HG02943 (cell line): Measurements from ENCODE around the gene RPP25L.

ENCODE experiments used
- ATAC-seq: cut with Tn5 transposase; IDR thresholded peaks from one replicate; pipeline ENCODE4 v1.9.1; 2021; ENCODE audit warnings: mild to moderate bottlenecking, low read depth, moderate library complexity; ENCODE audit not compliant: unreplicated experiment

RPP25L gene

DNA sequence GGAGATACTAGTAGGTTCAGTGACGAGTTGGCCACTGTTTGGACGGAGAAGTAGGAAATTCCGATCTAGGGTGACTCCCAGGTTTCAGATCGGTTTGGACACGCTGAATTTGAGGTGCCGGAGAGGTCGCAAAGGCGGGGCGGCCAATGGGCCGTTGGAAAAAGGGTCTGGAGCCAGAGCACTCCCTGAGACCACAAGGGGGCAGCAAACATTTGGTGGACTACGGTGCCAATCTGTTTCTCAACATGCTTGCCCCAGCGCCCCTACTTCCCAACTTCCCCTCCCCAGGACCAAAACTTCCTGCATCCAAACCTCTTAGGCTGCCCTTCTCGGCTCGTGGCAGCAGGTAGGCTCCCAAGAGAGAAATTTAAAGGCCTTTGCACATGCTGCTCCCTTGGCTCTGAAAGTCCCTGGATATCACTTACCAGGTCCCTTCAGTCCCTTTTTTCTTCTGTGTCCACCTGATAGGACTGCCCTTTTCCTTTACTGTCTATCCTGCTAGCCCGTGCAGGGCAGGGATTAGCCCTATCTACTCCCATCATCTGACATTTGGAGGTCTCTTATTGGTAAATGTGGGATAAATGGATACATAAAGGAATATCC lies 992 bp upstream of the RPP25L start:
- no peak for ATAC-seq

DNA sequence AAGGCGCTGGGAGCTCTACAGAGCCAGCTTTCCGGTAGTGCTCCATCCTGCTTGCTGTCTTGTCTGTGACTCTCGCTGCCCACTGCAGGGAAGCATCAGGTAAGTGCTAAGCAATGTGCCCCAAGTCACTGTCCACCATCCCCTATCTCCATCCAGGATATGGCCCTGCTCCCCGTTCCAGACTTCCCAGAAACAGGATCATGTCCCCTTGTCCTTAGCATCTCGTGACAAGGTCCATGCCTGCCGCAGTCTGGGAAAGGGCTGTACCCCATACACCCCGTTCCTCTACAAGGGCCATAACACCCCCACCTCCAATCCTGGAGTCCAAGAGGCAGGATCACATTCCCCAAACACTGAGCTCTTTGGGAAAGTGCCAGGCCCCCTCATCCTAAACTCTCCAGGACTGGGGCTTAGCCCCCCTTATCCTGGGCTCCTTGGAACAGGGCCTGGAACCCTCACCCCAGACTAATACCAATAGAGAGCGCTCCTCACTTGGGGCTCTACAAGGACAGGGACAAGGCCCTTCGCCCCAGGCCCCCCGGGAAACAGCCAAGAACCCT lies 566 bp downstream of the RPP25L start:
- ATAC-seq = peak; percentile 10

DNA sequence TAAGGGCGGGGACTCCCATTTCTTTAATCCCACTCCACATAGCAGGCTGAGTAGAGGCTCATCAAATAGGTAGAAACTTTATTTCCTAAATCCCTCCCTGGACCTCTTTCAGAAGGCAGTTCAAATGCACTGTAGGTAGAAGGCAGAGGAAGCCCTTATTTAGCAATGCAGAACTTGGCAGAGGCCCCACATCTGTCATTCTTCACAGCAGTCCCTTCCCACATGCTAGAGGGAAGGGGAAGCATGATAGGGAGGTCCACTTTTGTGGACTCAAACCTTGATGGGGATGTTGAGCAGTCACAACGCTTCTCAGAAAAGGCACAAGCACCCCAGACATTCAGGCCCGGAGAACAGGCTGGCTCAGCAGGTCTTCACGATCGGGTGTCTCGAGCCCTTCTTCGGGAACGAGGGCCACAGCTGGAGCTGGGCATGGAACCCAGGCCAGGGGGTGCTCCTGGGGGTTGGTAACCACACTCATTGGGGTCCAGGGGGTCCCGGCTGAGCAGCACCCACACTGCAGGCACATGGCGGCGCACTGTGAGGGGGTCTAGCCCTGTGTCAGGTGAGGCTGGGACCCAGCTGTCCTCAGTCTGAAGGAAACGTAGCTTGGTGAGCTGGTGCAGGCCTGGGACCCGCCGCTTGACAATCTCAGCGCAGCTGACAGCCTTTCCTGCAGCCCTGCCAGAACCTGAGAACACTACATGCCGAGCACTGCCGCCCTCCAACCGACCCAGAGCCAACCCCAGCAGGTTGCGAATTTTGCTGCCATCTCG lies 1.3 kb downstream of the RPP25L start:
- no peak for ATAC-seq

DNA sequence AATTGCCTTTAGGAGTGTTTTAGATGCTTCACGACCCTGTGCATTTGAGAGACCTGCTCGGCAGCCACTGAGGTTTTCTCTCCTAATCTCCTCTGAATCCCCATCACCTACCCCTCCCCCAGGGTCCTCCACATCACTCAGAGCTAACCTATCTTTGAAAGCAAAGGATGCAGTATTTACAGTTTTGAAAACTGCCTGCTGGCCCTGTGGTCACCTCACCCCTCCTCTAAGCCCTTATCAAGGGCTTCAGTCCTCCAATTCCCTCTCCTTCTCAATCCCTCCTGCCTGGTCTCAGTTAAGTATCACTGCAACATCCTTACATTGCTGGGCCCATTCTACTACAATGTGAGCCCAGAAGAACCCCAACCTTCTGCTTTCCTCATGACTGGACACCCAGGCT lies 4.6 kb downstream of the RPP25L start:
- ATAC-seq = no peak

DNA sequence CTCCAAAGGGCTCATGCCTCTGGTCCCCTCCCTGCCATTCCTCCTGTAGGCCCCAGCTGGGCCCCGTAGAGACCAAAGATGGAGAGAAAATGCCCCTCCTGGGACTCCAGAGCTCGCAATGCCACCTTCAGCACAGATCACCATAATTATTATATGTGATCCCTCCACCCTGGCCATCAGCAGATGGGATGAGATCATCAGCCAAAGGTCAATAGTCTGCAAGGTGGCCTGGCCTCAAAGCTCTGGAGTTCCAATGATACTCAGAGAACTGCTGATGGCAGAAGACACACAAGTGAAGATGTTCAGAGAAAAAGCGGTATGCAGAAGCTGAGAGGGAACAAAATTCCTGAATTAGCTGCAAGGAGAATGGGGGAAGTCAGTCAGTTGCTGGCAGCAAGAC lies 5.0 kb downstream of the RPP25L start:
- ATAC-seq = no peak

DNA sequence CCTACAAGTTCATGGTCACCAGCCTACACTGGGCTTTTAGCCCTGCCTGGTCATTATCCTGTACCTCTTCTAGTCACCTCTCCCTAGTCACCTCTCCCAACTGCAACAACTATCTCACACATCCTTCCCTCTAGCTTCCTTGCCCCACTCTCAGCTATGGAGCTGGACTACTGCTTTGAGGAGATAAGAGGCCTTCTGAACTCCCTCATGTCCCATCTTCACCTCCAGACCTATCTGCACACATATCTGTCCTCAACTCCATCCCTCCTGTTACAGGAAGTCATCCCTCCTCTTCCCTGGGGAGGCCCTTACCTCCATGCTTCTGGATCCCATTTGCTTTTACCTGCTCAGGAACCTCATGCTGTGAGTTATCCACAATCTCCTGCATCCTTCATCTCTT lies 5.7 kb downstream of the RPP25L start:
- ATAC-seq = no peak

DNA sequence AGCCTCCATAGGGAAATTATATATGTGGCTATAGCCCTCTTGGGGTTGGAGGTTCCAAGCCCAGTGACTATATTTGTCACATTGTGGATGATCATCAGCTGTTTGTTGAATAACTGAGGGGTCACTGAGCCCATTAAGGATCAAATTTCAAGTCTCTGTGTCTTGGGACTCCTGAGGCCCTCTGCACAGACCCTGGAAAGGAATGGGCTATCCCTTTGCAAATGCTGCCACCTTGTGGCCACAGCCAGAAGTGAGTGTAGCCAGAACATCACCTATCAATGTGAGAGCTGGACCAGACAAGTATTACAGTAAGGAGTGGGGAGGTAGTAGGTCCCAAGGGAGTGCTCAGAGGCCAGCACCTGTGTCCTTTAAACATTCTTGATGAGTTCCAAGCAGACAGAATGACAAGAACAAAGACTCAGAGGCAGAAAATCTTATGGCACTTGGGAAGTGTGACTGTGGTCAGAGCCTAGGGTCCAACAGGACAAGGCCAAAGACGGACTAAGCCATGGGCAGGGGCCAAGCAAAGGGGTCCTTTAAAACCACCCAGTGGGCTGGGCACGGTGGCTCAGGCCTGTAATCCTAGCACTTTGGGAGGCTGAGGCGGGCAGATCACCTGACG lies 8.2 kb downstream of the RPP25L start:
- ATAC-seq = peak; percentile 65

DNA sequence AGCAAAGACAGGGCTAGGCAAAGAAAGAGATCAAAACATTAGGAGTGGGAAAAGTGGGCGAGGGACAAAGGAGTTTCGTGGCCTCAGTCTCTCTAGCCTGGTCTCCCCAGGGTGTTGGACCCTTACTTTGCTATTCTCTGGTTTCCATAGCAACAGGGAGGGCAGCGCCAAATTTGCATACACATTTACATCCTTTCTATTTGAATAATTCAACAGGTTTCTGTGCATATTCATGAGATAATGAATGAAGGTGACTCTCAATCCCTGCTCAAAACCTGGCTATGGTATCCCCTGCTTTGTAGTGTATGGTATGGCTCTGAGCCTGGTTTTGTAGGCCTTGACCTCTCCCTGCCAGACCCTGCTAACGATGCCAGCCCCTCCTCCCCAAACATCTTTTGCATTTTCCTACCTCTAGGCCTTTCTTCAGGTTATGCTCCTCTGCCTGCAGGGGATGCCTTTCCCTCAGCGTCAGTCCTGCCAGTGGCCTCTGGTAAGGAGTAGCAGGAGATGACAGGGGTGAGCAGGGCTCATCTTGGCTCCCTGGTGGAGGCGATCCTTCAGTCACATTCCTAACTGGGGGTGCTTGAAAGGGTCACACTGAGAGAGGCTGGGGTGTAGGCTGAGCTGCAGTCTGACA lies 9.8 kb downstream of the RPP25L start:
- no peak for ATAC-seq

DNA sequence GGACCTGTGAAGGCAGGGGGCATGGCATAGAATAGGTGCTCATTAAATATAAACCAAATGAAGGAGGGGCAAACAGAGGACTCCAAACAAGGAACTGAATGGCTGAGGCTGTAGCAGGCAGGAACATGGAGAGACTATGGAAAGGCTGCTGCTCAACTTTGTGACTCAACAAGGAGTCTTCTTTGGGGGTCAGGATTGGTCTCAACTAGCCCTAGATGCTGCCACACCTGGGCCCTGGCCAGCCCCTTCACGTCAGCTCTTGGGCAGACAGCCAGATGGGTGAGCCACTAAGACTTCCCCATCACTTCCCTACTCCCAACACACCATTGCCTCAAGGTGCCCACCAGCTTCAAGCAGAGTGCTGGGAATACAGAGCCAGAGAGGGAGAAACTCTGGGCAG lies 11.0 kb downstream of the RPP25L start:
- ATAC-seq = no peak

DNA sequence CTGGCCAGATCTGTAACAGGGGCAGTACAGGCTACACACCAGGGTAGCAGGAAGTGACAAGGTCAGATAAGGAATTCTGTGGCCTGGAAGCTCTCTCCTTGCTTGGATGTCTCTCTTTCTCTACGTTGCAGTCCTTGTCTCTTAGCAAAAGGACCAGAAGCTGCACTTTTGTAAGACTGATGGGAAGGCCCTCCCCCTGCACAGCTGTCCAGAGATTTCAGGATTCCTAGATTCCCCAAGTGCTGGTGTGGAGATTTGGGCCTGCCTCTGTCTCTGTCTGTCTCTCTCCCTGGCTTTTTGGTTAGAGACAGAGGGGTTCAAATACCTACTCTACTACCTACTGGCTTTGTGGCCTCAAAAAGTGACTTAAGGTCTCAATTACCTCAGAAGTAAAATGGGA lies 12.4 kb downstream of the RPP25L start:
- no peak for ATAC-seq

DNA sequence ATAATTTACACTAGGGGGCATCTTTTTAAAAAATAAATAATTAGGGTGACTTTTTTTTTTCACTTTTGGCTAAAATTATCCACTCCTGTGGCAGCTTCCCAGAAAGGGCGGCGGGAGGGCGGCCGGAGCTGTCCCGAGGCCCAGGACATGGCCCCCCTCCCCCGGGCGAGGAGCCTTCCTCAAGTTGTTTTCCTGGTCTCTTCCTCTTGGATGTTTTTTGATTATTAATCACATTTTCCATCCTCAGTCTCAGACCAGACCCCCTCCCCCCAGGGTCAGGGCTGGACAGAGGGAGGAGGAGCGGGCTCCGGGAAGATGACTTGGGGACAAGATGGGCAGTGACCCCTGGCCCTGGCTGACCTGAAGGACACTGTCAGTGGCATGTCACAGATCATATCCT lies 17.7 kb downstream of the RPP25L start:
- no peak for ATAC-seq

DNA sequence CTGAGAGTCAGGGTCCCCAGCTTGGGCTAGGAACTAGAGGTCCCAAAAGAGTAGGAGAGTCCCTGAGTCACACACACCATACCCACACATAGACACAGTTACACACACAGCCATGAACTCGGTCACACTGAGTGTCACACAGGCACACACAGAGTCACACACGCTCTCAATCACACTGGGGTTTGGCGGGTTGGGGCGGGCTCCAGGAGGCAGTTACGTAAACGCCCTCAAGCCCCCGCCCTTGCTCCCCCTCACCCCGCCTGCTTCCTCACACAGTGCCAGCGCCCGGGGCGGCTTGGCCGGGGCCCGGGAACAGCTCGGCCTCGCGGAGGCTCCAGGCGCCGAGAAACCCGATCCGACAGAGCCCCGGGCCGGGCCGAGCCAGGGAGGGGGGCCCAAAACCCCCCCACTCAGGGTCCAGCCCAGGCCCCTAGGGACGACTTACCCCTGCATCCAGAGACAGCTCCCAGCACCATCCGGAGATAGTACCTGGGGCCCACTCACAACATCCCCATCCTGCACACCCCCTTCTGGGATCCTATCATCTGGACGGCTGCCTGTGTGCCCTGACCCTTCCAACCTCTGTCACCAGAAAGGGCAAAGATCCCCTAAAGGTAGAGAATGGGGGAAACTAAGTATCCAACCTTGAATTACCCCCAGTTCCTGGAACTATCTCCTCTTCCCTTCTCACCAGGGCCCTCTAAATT lies 18.8 kb downstream of the RPP25L start:
- no peak for ATAC-seq

DNA sequence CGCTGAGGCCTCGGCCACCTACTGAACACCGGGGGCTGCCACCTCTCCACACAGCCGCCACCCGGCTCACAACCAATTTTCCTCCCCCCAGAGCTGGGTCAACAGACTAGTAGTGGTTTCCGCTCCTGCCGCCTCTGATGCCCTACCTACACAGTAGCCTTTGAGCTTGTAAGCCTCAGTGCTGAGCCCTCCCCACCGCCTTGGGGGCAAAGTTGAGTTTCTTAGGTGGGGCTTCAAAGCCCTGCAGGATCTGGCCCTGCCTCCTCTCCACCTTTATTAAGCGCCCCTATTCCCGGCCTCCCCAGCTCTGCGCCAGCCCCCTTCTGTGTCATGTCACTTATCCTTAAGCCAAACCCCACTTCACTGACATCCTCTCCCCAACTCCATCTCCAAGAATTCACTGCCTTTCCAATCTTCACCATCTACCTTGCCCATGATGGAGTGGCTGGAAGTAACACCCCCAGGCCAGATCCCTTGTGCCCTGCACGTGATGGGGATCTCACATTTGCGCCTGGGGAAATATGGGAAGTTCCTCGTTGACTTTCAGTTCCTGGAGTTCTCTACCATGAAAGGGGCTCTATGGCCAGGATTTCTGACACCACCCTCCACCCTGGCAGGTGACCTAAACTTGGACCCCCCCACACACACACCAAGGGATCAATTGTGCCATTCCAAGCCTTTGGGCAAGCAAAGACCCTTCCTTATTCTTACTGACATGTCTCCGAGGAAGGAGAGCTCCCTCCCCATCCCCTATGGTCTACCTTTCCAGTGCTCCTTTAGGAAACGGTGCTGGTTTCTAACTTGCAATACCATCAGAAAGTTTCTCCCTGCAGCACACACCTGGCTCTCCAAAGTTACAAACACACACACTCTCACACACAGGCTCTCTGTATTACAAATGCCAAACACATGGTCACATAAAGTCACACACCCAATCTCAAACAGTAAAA lies 19.7 kb downstream of the RPP25L start:
- no peak for ATAC-seq

DNA sequence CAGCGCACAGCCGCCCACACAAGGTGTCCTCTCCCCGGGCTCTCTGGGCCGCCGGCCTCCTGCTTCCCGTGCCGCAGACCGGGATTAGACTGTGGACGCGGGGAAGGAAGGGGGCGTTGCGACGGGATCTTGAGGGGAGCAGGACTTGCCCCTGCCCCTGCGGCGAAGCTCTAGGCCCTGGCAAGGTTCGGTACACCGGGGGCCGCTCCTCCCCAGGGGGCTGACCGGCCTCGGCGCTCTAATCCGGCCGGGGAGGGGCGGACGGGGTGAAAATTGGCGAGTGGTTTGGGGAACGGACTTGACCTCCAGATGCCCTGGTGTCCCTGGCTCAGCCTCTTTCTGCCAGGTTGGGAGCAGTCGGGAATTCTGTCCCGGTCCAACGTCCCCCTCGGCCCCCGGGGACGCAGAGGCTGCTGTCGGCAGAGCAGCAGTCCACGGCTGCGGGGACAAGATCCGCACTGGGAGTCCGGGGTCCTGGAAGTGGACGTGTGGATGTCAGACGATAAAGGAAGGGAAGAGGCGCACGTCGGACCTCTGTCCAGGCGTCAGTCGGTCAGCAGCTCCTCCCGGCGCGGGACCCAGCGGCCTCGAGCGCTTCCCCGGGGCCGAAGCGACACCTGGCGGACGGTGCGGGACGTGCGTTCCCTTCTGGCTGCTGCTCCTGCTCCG lies 20.5 kb downstream of the RPP25L start:
- no peak for ATAC-seq

DNA sequence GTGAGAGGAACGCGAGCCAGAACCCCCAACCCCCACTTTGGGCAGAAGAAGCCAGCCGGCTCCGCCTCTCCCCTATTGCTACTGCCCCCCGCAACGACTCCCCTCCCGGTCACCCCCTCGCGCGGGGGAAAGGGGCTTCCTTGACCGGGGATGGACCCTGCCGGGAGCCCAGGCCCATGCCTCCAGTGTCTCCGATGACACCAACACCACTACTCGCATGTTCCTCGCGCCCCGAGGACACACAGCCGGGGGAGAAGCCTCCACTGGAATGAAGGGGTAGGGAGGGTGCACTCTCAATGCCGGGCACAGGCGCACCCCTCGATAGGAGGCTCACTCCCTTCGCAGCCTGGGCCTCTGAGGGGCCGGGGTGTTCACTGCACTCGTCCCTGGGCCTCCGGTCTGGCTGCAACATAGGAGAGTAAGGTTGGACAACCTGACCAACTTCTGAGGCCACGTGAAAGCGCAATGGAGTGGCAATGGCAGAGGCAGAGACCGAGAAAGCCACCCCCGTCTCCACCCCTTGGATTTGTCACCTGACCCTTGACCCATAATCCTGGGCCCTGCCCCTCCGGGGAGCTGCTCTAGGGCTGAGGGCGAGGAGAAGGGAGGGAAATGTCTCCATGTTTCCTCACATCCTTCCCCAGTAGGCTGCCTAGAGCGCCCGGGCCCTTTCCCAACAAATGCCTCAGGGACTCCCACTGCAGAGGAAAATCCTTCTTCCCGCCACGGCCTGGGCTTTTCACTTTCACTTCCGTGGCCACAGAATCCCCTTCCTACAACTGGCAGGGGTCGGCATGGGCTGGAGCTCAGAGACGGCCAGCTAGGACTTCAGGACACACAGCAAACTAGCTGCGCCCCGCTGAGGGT lies 21.3 kb downstream of the RPP25L start:
- ATAC-seq = no peak

DNA sequence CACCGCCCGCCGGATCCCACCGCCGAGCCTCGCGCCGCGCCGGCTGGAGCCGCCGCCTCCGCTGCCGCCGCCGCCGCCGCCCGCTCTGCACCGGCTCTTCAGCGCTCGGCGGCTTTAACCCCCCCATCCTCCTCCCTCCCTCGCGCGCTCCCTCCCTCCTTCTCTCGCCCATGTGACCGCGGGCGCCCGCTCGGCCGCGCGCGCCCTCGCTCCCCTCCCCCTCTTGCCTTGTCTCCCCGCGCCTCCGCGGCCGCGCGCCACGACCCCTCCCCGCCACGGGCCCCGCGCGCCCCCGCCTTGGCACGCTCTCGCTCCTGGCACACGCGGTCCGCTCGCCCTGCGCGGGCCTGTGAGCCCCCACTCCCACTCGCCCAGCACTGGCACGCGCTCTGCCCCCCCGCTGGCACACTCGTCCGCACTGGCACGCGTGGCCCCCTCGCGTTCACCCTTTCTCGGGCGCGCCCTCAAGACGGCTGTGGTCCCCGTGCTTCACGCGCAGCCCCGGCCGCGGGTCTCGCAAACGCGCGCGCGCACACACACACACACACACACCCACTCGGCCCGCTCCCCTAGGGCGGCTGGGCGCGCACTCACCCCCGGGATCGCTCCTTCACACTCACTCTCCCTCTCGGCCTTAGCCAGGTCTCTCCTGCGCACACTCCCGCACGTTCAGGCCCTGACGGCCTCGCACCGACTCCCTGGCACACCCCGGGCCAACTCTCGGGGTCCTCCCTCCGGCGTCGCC lies 22.1 kb downstream of the RPP25L start, which contains the start of gene CNTFR:
Gene CNTFR (minus strand): TSS at position 89 of the 745 bp plus-strand sequence. CDS start 20,743 bp downstream, outside the sequence.
- ATAC-seq = no peak
